ENCODE data around the gene ABCC5.

DNA sequence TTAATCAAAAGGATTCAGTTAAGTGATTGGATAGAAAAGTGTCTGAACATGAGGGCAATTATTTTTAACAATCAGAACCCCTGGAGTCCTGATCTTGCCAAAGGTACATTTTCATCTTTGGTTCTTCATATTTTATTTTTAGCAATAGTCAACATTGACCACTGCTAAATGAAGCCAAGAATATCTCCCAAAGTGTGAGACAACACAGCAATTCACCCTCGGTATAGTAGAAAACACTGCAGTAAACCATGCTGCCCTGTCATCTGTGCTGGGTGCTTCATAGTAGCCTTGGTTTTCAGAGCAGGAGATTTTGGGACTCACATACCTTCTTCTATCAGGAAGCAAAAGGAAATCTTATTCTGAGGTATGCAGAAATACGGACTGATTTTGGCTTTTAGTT lies 85.8 kb downstream of the ABCC5 start:
- TF ChIP-seq, protein P1, sequence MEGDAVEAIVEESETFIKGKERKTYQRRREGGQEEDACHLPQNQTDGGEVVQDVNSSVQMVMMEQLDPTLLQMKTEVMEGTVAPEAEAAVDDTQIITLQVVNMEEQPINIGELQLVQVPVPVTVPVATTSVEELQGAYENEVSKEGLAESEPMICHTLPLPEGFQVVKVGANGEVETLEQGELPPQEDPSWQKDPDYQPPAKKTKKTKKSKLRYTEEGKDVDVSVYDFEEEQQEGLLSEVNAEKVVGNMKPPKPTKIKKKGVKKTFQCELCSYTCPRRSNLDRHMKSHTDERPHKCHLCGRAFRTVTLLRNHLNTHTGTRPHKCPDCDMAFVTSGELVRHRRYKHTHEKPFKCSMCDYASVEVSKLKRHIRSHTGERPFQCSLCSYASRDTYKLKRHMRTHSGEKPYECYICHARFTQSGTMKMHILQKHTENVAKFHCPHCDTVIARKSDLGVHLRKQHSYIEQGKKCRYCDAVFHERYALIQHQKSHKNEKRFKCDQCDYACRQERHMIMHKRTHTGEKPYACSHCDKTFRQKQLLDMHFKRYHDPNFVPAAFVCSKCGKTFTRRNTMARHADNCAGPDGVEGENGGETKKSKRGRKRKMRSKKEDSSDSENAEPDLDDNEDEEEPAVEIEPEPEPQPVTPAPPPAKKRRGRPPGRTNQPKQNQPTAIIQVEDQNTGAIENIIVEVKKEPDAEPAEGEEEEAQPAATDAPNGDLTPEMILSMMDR (IDR thresholded peaks at IDR 0.05; ENCODE audit: insufficient read depth, low read depth, low read length): no peak
- no peak for TF ChIP-seq EZH2 (IDR thresholded peaks at IDR 0.05; ENCODE audit: insufficient read depth, low read length)

Measured in astrocyte (in vitro differentiated cells and primary cell).